Measurements from ENCODE around the gene VWA8. TPM values are rescaled to one million over a fixed set of nuclear protein-coding genes. Genes with fewer than 3 reads are reported as not detected.

The VWA8 gene
- total RNA-seq, 1 donor from 2014 or later, result 15.8 TPM

GRCh38 chr13:41935501-41935900, 25.4 kb downstream of the VWA8 start:
- DNase-seq (ENCODE audit: extremely low spot score, unreplicated experiment), result no peak
- Mint-ChIP-seq H3K4me1 (ENCODE audit: unreplicated experiment) (peaks cover 12% of the 10 kb centered on the region), H3K27me3 (ENCODE audit: unreplicated experiment) (no peaks in the 10 kb centered on the region), H3K36me3 (ENCODE audit: unreplicated experiment) (peaks cover 12% of the 10 kb centered on the region), H3K9me3 (ENCODE audit: unreplicated experiment) (peaks cover 16% of the 10 kb centered on the region), H3K27ac (ENCODE audit: unreplicated experiment) (no peak overlapping the region), H3K4me3 (ENCODE audit: unreplicated experiment) (no peak overlapping the region)
- no peak for TF ChIP-seq CTCF (IDR thresholded peaks at IDR 0.05)

GRCh38 chr13:41934994-41935393, 25.9 kb downstream of the VWA8 start:
- no peak overlapping the region for H3K4me3 Mint-ChIP-seq (ENCODE audit: unreplicated experiment)
- no peak overlapping the region for H3K27ac Mint-ChIP-seq (ENCODE audit: unreplicated experiment)
- no peak for TF ChIP-seq CTCF (IDR thresholded peaks at IDR 0.05)
- H3K4me1 Mint-ChIP-seq (ENCODE audit: unreplicated experiment), result peaks cover 11% of the 10 kb centered on the region
- peaks cover 16% of the 10 kb centered on the region for H3K9me3 Mint-ChIP-seq (ENCODE audit: unreplicated experiment)
- no peak for DNase-seq (ENCODE audit: extremely low spot score, unreplicated experiment)
- no peaks in the 10 kb centered on the region for H3K27me3 Mint-ChIP-seq (ENCODE audit: unreplicated experiment)
- peaks cover 12% of the 10 kb centered on the region for H3K36me3 Mint-ChIP-seq (ENCODE audit: unreplicated experiment)

- DNase-seq (ENCODE audit: extremely low spot score, unreplicated experiment), result no peak
- Mint-ChIP-seq H3K27me3 (ENCODE audit: unreplicated experiment) (no peaks in the 10 kb centered on the region), H3K4me1 (ENCODE audit: unreplicated experiment) (peaks cover 5% of the 10 kb centered on the region), H3K4me3 (ENCODE audit: unreplicated experiment) (no peak overlapping the region), H3K36me3 (ENCODE audit: unreplicated experiment) (peaks cover 12% of the 10 kb centered on the region), H3K27ac (ENCODE audit: unreplicated experiment) (no peak overlapping the region), H3K9me3 (ENCODE audit: unreplicated experiment) (peaks cover 16% of the 10 kb centered on the region)
- TF ChIP-seq CTCF (IDR thresholded peaks at IDR 0.05), result no peak
These were observed 26.8 kb downstream of the VWA8 start for GRCh38 chr13:41934120-41934519.

- no peak for DNase-seq (ENCODE audit: extremely low spot score, unreplicated experiment)
- H3K27ac Mint-ChIP-seq (ENCODE audit: unreplicated experiment), result peak overlapping the region; percentile 27
- H3K27me3 Mint-ChIP-seq (ENCODE audit: unreplicated experiment), result no peaks in the 10 kb centered on the region
- H3K36me3 Mint-ChIP-seq (ENCODE audit: unreplicated experiment), result peaks cover 14% of the 10 kb centered on the region
- H3K4me1 Mint-ChIP-seq (ENCODE audit: unreplicated experiment), result peaks cover 10% of the 10 kb centered on the region
- no peak overlapping the region for H3K4me3 Mint-ChIP-seq (ENCODE audit: unreplicated experiment)
- peaks cover 20% of the 10 kb centered on the region for H3K9me3 Mint-ChIP-seq (ENCODE audit: unreplicated experiment)
- no peak for TF ChIP-seq CTCF (IDR thresholded peaks at IDR 0.05)
These were observed 29.6 kb downstream of the VWA8 start for GRCh38 chr13:41931337-41931736.

- Mint-ChIP-seq H3K36me3 (ENCODE audit: unreplicated experiment) (peaks cover 17% of the 10 kb centered on the region), H3K27me3 (ENCODE audit: unreplicated experiment) (no peaks in the 10 kb centered on the region)
These were observed 30.8 kb downstream of the VWA8 start for GRCh38 chr13:41930154-41930553.

More at GRCh38 chr13:41930154-41930553, 30.8 kb downstream of the VWA8 start:
- no peak overlapping the region for H3K4me3 Mint-ChIP-seq (ENCODE audit: unreplicated experiment)
- H3K4me1 Mint-ChIP-seq (ENCODE audit: unreplicated experiment), result peaks cover 10% of the 10 kb centered on the region
- no peak for TF ChIP-seq CTCF (IDR thresholded peaks at IDR 0.05)
- H3K27ac Mint-ChIP-seq (ENCODE audit: unreplicated experiment), result no peak overlapping the region
- peaks cover 25% of the 10 kb centered on the region for H3K9me3 Mint-ChIP-seq (ENCODE audit: unreplicated experiment)
- DNase-seq (ENCODE audit: extremely low spot score, unreplicated experiment), result no peak
